A673 (cell line): ENCODE measurements around the gene C1QTNF9B.

ENCODE experiments used
- EZH2 ChIP-seq: fragments of 200-600 bp; sonication (generic); IDR thresholded peaks from 2 replicates; pipeline ENCODE4 v1.6.1; 2017; ENCODE audit warnings: borderline replicate concordance, low read depth, mild to moderate bottlenecking, mixed read lengths, antibody characterized with exemption, low read length; ENCODE audit not compliant: poor library complexity, severe bottlenecking
- TF ChIP-seq, protein P1 (sequence below): fragments of 300-800, 200-600 bp; sonication (generic); conservative IDR thresholded peaks from 2 replicates; pipeline ENCODE4 v1.5.1; 2017; ENCODE audit warnings: low read depth, mild to moderate bottlenecking, antibody characterized with exemption, low read length, moderate library complexity, mixed read lengths

DNA sequence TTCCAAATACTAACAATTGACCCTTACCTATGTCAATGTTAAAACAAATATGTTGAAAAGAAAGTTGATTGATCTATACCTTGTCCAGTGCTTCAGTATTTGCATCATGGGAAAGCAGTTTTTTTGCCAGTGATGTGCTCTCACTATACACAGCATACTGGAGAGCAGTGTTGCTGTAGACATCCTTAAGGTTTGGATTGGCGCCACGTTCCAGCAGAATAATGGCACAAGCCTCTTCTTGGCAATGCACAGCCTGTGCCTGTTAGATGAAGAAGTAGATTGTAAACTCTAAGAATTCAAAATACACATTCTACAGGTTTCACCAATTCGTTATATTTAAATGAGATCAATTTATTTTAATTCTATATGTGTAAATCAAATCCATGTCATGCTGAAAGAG is 43.9 kb upstream of the C1QTNF9B start:
- no peak for TF ChIP-seq EZH2
- TF ChIP-seq, protein P1, sequence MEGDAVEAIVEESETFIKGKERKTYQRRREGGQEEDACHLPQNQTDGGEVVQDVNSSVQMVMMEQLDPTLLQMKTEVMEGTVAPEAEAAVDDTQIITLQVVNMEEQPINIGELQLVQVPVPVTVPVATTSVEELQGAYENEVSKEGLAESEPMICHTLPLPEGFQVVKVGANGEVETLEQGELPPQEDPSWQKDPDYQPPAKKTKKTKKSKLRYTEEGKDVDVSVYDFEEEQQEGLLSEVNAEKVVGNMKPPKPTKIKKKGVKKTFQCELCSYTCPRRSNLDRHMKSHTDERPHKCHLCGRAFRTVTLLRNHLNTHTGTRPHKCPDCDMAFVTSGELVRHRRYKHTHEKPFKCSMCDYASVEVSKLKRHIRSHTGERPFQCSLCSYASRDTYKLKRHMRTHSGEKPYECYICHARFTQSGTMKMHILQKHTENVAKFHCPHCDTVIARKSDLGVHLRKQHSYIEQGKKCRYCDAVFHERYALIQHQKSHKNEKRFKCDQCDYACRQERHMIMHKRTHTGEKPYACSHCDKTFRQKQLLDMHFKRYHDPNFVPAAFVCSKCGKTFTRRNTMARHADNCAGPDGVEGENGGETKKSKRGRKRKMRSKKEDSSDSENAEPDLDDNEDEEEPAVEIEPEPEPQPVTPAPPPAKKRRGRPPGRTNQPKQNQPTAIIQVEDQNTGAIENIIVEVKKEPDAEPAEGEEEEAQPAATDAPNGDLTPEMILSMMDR = no peak
